BLaER1 treated with 17β-estradiol and CSF1 and Interleukin-3, amounts not matched to agents 10 nM and 100 nM (cell line): ENCODE data around the gene DLEC1.

Source experiments
- H3K27ac ChIP-seq, 11 experiments: shearing (Covaris generic); formaldehyde crosslinking; 2 replicates each; pipeline ENCODE4 v1.8.1; 2022
- H3K27me3 ChIP-seq, 11 experiments: shearing (Covaris generic); formaldehyde crosslinking; 2 replicates each; pipeline ENCODE4 v1.8.1; 2022
- H3K36me3 ChIP-seq, 11 experiments: shearing (Covaris generic); formaldehyde crosslinking; 2 replicates each; pipeline ENCODE4 v1.8.1; 2022
- H3K4me1 ChIP-seq, 10 experiments: shearing (Covaris generic); formaldehyde crosslinking; 2 replicates each; pipeline ENCODE4 v1.8.1; 2022
- H3K4me2 ChIP-seq, 11 experiments: shearing (Covaris generic); formaldehyde crosslinking; 2 replicates each; pipeline ENCODE4 v1.8.1; 2022
- H3K4me3 ChIP-seq, 10 experiments: shearing (Covaris generic); formaldehyde crosslinking; 2 replicates each; pipeline ENCODE4 v1.8.1; 2022
- H3K9ac ChIP-seq, 11 experiments: shearing (Covaris generic); formaldehyde crosslinking; 2 replicates each; pipeline ENCODE4 v1.8.1; 2022
- H3K9me3 ChIP-seq, 11 experiments: shearing (Covaris generic); formaldehyde crosslinking; replicated peaks in 1 of 11; 2 replicates each; pipeline ENCODE4 v1.8.1; 2022
- H4K20me1 ChIP-seq, 11 experiments: shearing (Covaris generic); formaldehyde crosslinking; 2 replicates each; pipeline ENCODE4 v1.8.1; 2022
- Cebpa-rat ChIP-seq, 11 experiments: shearing (Covaris generic); IDR thresholded peaks; 2 replicates each; pipeline ENCODE4 v1.8.1; 2022

Gene DLEC1

GRCh38 chr3:38115645-38116427 lies 76.8 kb downstream of the DLEC1 start:
- Histone ChIP-seq H3K36me3 (peaks cover 11 to 32% (median 21%) of the 10 kb centered on the region in 11 experiments), H3K9ac (peak overlapping the region in 8 of 11 experiments; percentile 30 to 66 (median 54); a peak in 13 of 22 replicates), H3K9me3 (no peaks in the 10 kb centered on the region), H3K4me3 (peak overlapping the region in 1 of 10 experiments; percentile 39; a peak in 1 of 20 replicates), H3K4me1 (peaks cover 22 to 43% (median 41%) of the 10 kb centered on the region in 10 experiments), H3K4me2 (peak overlapping the region; percentile 29 to 95 (median 84)), H3K27me3 (peaks cover 0 to 18% (median 0%) of the 10 kb centered on the region in 11 experiments; a peak in 1 of 22 replicates), H4K20me1 (peaks cover 0 to 66% (median 34%) of the 10 kb centered on the region in 11 experiments; a peak in 20 of 22 replicates), H3K27ac (peak overlapping the region in 8 of 11 experiments; percentile 18 to 72 (median 50); a peak in 13 of 22 replicates)
- TF ChIP-seq Cebpa-rat (IDR thresholded peaks at IDR 0.05) = no peak

GRCh38 chr3:38116471-38117162 lies 77.6 kb downstream of the DLEC1 start:
- peaks cover 0 to 18% (median 0%) of the 10 kb centered on the region in 11 experiments; a peak in 1 of 22 replicates for H3K27me3 ChIP-seq
- no peak for TF ChIP-seq Cebpa-rat (IDR thresholded peaks at IDR 0.05)
- H3K4me3 ChIP-seq = no peak overlapping the region
- peaks cover 22 to 40% (median 37%) of the 10 kb centered on the region in 10 experiments for H3K4me1 ChIP-seq
- no peaks in the 10 kb centered on the region for H3K9me3 ChIP-seq
- peak overlapping the region; percentile 29 to 95 (median 84); a peak in 21 of 22 replicates for H3K4me2 ChIP-seq
- peaks cover 2 to 74% (median 42%) of the 10 kb centered on the region in 11 experiments; a peak in 20 of 22 replicates for H4K20me1 ChIP-seq
- H3K9ac ChIP-seq = peak overlapping the region in 1 of 11 experiments; percentile 56; a peak in 1 of 22 replicates
- H3K27ac ChIP-seq = peak overlapping the region in 1 of 11 experiments; percentile 72; a peak in 1 of 22 replicates
- peaks cover 19 to 40% (median 28%) of the 10 kb centered on the region in 11 experiments for H3K36me3 ChIP-seq

GRCh38 chr3:38117163-38117716 lies 78.2 kb downstream of the DLEC1 start:
- H3K27me3 ChIP-seq = peaks cover 0 to 18% (median 0%) of the 10 kb centered on the region in 11 experiments; a peak in 1 of 22 replicates
- peaks cover 22 to 36% (median 34%) of the 10 kb centered on the region in 10 experiments for H3K4me1 ChIP-seq
- H3K36me3 ChIP-seq = peaks cover 25 to 46% (median 35%) of the 10 kb centered on the region in 11 experiments
- peak overlapping the region in 8 of 11 experiments; percentile 36 to 95 (median 84); a peak in 10 of 22 replicates for H3K4me2 ChIP-seq
- H4K20me1 ChIP-seq = peaks cover 8 to 80% (median 48%) of the 10 kb centered on the region in 11 experiments; a peak in 20 of 22 replicates
- no peak overlapping the region for H3K4me3 ChIP-seq
- no peak overlapping the region for H3K27ac ChIP-seq
- H3K9me3 ChIP-seq = no peaks in the 10 kb centered on the region
- H3K9ac ChIP-seq = no peak overlapping the region
- TF ChIP-seq Cebpa-rat (IDR thresholded peaks at IDR 0.05) = no peak

GRCh38 chr3:38117748-38118420 lies 78.9 kb downstream of the DLEC1 start:
- Histone ChIP-seq H3K27me3 (peaks cover 0 to 18% (median 0%) of the 10 kb centered on the region in 11 experiments; a peak in 1 of 22 replicates), H3K4me1 (peaks cover 22 to 36% (median 34%) of the 10 kb centered on the region in 10 experiments), H3K36me3 (peaks cover 31 to 53% (median 41%) of the 10 kb centered on the region in 11 experiments), H3K9me3 (no peaks in the 10 kb centered on the region), H3K4me2 (no peak overlapping the region), H3K4me3 (no peak overlapping the region), H3K27ac (no peak overlapping the region), H4K20me1 (peaks cover 10 to 86% (median 52%) of the 10 kb centered on the region in 11 experiments; a peak in 20 of 22 replicates), H3K9ac (no peak overlapping the region)
- TF ChIP-seq Cebpa-rat (IDR thresholded peaks at IDR 0.05) = no peak

GRCh38 chr3:38118421-38119247 lies 79.6 kb downstream of the DLEC1 start:
- no peak overlapping the region for H3K4me3 ChIP-seq
- no peak for TF ChIP-seq Cebpa-rat (IDR thresholded peaks at IDR 0.05)
- H3K27ac ChIP-seq = no peak overlapping the region
- H3K4me1 ChIP-seq = peaks cover 22 to 36% (median 34%) of the 10 kb centered on the region in 10 experiments
- peaks cover 16 to 94% (median 59%) of the 10 kb centered on the region in 11 experiments; a peak in 20 of 22 replicates for H4K20me1 ChIP-seq
- H3K36me3 ChIP-seq = peaks cover 39 to 60% (median 49%) of the 10 kb centered on the region in 11 experiments
- H3K4me2 ChIP-seq = no peak overlapping the region
- peaks cover 0 to 18% (median 0%) of the 10 kb centered on the region in 11 experiments; a peak in 1 of 22 replicates for H3K27me3 ChIP-seq
- no peak overlapping the region for H3K9ac ChIP-seq
- H3K9me3 ChIP-seq = no peaks in the 10 kb centered on the region

GRCh38 chr3:38119248-38119544 lies 80.2 kb downstream of the DLEC1 start:
- Histone ChIP-seq H4K20me1 (peaks cover 20 to 99% (median 63%) of the 10 kb centered on the region in 11 experiments; a peak in 20 of 22 replicates), H3K27me3 (peaks cover 0 to 18% (median 0%) of the 10 kb centered on the region in 11 experiments; a peak in 1 of 22 replicates), H3K36me3 (peaks cover 44 to 65% (median 54%) of the 10 kb centered on the region in 11 experiments), H3K4me1 (peaks cover 22 to 35% (median 29%) of the 10 kb centered on the region in 10 experiments), H3K27ac (no peak overlapping the region), H3K9me3 (no peaks in the 10 kb centered on the region), H3K4me3 (no peak overlapping the region), H3K9ac (no peak overlapping the region), H3K4me2 (no peak overlapping the region)
- TF ChIP-seq Cebpa-rat (IDR thresholded peaks at IDR 0.05) = no peak

- no peak for TF ChIP-seq Cebpa-rat (IDR thresholded peaks at IDR 0.05)
- Histone ChIP-seq H3K9me3 (no peaks in the 10 kb centered on the region), H3K36me3 (peaks cover 53 to 74% (median 63%) of the 10 kb centered on the region in 11 experiments), H3K9ac (no peak overlapping the region), H3K4me2 (no peak overlapping the region), H4K20me1 (peaks cover 29 to 100% (median 64%) of the 10 kb centered on the region in 11 experiments; a peak in 21 of 22 replicates), H3K4me3 (no peak overlapping the region), H3K27me3 (peaks cover 0 to 10% (median 0%) of the 10 kb centered on the region in 11 experiments; a peak in 1 of 22 replicates), H3K27ac (no peak overlapping the region), H3K4me1 (peaks cover 20 to 27% (median 21%) of the 10 kb centered on the region in 10 experiments)
These were observed 81.0 kb downstream of the DLEC1 start for GRCh38 chr3:38119821-38120692.
